Fibroblast of mammary gland (primary cell): Measurements from ENCODE around the gene GNAT3.

Experiments
- DNase-seq: peaks from one replicate; pipeline ENCODE4 v3.0.0-alpha.2; 2010; ENCODE audit warnings: low read depth
- H3K4me3 ChIP-seq: 2 replicates; pipeline ENCODE4 v1.5.1; 2011; ENCODE audit warnings: low read depth, mild to moderate bottlenecking, low read length, moderate library complexity; ENCODE audit not compliant: control insufficient read depth
- TF ChIP-seq, protein P1 (sequence below): conservative IDR thresholded peaks from 2 replicates; pipeline ENCODE4 v1.5.1; 2011; ENCODE audit warnings: low read depth, low read length, inconsistent platforms; ENCODE audit not compliant: control insufficient read depth, insufficient read depth

Gene GNAT3

DNA sequence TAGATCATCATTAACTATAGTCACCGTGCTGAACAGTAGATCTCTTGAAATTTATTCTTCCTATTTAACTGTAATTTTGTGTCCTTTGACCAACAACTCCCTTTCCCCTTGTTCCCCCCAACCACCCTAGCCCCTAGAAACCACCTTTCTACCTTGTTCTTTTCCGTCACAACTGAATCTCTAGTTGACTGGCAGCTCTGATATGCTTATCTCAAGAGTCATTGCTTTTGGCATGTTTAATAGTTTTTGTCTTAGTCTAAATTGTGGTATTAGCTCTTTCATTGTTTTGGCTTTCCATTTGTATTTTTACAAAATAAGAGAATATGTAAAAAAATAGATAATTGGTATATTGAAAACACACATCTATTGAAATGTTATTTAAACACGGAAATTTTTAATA, 1.8 kb downstream of the GNAT3 start:
- no peak for DNase-seq
- no peak overlapping the region for H3K4me3 ChIP-seq
- TF ChIP-seq, protein P1, sequence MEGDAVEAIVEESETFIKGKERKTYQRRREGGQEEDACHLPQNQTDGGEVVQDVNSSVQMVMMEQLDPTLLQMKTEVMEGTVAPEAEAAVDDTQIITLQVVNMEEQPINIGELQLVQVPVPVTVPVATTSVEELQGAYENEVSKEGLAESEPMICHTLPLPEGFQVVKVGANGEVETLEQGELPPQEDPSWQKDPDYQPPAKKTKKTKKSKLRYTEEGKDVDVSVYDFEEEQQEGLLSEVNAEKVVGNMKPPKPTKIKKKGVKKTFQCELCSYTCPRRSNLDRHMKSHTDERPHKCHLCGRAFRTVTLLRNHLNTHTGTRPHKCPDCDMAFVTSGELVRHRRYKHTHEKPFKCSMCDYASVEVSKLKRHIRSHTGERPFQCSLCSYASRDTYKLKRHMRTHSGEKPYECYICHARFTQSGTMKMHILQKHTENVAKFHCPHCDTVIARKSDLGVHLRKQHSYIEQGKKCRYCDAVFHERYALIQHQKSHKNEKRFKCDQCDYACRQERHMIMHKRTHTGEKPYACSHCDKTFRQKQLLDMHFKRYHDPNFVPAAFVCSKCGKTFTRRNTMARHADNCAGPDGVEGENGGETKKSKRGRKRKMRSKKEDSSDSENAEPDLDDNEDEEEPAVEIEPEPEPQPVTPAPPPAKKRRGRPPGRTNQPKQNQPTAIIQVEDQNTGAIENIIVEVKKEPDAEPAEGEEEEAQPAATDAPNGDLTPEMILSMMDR, result no peak

DNA sequence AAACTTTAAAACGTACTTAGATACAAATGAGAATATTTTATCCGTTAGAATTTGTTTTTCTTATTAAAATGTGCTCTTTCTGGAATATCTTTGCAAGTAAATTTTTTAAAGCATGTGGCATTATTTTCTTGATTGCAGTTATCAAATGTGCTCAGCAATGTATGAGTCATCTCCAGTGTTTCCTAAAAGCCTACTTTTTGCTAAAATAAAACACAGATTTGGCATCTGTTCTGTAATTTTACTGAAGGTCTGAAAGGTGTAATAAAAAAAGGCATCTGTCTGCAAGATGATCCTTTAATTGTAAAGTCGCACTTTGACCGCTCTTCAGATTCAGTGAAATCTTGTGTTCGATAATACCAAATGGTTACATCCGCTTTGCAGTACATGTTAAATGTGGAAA, 3.4 kb downstream of the GNAT3 start:
- DNase-seq, result peak; percentile 49
- no peak overlapping the region for H3K4me3 ChIP-seq
- TF ChIP-seq, protein P1, result no peak

DNA sequence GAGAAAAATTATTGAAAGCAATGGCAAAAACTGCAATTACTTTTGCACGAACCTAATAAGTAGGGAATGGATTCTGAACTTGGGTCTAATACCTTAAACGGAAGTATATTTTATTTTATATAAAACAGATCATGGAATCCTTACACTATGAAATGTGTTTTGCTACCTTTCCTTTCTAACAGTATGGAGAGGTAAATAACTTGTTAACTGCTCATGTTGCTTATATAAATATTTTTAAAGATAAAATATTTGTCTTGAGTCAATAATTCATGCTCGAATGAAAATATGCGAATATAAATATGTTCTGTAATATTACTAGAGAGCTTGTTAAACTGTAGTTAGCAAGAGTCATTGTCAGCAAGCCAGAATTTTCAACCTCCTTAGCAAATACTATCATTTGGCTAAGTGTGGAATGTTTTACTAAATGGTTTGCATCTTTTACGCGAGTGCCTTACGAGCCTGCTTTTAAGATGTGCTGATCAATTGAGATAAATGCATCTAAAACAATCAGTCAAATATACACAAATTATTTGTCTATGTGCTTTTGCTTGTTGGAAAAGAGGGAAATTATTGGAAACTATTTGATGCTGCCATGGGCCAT, 5.9 kb downstream of the GNAT3 start:
- TF ChIP-seq, protein P1, result no peak
- DNase-seq, result no peak
- H3K4me3 ChIP-seq, result no peak overlapping the region

DNA sequence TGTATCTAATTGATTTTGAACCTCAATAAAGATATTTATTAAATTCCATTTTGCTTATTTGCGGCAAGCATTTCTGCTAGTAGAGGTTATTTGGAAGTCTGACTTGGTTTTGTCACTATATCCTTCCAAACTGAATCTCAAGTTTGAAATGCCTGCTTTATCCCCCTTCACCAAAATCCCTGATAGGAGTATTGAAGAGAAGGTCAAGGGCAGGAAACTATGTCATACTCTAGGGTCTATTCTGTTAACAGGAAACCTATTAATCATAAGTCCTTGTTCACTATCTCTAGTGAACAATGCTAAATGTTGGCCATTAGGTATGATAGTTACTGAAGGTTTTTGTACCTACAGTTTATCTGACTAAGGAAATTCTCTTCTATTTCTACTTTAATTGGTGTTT, 11.5 kb downstream of the GNAT3 start:
- DNase-seq, result no peak
- no peak overlapping the region for H3K4me3 ChIP-seq
- TF ChIP-seq, protein P1, result no peak

DNA sequence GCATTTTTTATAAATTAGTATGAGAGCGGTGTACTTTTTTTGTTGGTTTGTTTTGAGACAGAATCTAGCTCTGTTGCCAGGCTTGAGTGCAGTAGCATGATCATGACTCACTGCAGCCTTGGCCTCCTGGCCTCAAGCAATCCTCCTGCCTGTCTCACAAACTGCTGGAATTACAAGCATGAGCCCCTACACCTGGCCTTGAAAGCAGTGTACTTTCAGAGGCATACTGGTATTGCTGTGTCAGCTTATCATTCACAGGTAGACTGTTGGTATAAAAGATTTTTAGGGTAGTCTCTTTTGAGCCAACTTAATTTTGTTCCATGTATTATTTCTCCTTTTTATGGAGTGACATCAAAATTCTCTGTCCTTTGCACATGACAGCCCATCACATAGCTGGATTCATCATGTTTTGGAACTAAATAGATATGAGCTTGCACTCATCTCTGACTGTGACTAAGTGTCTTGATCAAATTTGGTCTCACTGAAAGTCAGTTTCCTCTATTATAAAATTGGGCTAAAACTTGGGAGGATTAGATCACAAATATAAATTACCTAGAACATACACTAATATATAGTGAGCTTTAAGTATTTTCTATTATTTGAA, 12.4 kb downstream of the GNAT3 start:
- peak; percentile 92 for DNase-seq
- H3K4me3 ChIP-seq, result no peak overlapping the region
- TF ChIP-seq, protein P1, result no peak

DNA sequence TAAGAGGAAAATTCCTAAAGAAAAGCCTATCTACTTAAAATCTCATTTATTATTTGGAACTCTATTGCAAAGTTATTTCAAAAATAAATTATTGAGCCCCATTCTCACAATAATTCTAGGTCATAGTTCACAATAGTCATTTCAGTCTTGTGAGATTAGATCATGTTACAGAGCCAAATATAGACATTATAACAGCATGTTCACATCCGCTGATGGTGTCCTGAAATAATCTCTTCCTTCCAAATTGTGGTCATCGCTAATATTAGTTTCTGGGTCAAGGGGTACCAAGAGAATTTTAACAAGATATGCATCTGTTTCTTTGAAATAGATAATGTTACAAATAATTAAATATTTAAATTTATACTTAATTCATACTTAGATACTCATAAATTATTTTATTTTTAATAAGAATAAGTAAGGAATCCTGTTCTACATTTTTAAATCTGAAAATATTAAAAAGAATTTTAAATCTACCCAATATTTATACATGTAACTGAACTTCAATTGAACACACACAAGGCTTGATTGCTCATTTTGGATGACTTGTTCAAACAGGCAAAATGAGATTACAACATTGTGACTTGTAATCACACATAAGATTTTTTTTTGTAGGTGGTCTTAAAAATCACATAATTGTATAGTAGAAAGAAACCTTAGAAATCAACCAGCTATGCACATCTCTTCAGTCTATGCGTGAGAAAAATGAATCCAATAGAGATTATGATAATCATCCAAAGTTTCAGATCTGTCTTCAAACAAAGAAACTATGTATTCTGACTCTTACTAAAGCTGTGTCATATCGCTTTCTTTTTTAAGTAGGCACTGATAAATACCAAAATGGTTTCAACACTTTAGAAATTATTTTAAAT, 13.1 kb downstream of the GNAT3 start:
- TF ChIP-seq, protein P1, result no peak
- no peak overlapping the region for H3K4me3 ChIP-seq
- DNase-seq, result peak; percentile 70
